ENCODE results near the gene DUSP9.

GRCh38 chrX:153645151-153645550, 1.9 kb upstream of the DUSP9 start:
- TF ChIP-seq POLR2AphosphoS5 (IDR thresholded peaks at IDR 0.05; ENCODE audit: low read depth, low read length), result no peak
- TF ChIP-seq REST (IDR thresholded peaks at IDR 0.05; ENCODE audit: insufficient read depth in 1 of 2, low read depth in 2 of 2, low read length in 2 of 2), result no peak
- TF ChIP-seq SIN3A (IDR thresholded peaks at IDR 0.05; ENCODE audit: borderline replicate concordance, insufficient read depth, low read length), result no peak
- no peak for TF ChIP-seq TAF1 (IDR thresholded peaks at IDR 0.05; ENCODE audit: borderline replicate concordance, insufficient read depth, low read length)
- no peak for TF ChIP-seq FOXP2 (optimal IDR thresholded peaks at IDR 0.05; ENCODE audit: borderline replicate concordance, extremely low read depth, extremely low read length, insufficient read depth)
